Tibial artery (tissue), 4 donors: ENCODE results near the gene PPP1R10.

Experiments
- DNase-seq, 2 donors: peaks; one replicate each; pipeline ENCODE4 v3.0.0-alpha.2; 2019
- H3K27ac ChIP-seq, 2 donors: fragments of 200-600 bp; sonication (generic) in 1 of 2; 1 replicate in 1 of 2; 2 replicates in 1 of 2; pipeline ENCODE4 v1.5.1; 2018 to 2019; ENCODE audit warnings: mild to moderate bottlenecking in 1 of 2
- H3K27me3 ChIP-seq, 2 donors: fragments of 200-600 bp; sonication (generic) in 1 of 2; one replicate each; pipeline versions ENCODE4 v1.5.1 to v1.6.0; 2016 to 2019
- H3K36me3 ChIP-seq, 3 donors: fragments of 200-600 bp; sonication (generic) in 2 of 3; one replicate each; pipeline ENCODE4 v1.5.1; 2016 to 2019; ENCODE audit warnings: mild to moderate bottlenecking in 2 of 3
- H3K4me1 ChIP-seq, 4 donors: fragments of 200-600 bp; sonication (generic) in 2 of 4; 1 replicate in 3 of 4; 2 replicates in 1 of 4; pipeline ENCODE4 v1.5.1; 2016 to 2019
- H3K4me3 ChIP-seq, 2 donors: fragments of 200-600 bp; sonication (generic) in 1 of 2; 1 replicate in 1 of 2; 2 replicates in 1 of 2; pipeline ENCODE4 v1.5.1; 2018 to 2019; ENCODE audit warnings: mild to moderate bottlenecking in 2 of 2
- H3K9me3 ChIP-seq, 3 donors: fragments of 200-600 bp; sonication (generic) in 1 of 3; one replicate each; pipeline ENCODE4 v1.5.1; 2016 to 2019
- intact Hi-C: fragments of 100-400 bp; cut with DNase I; formaldehyde crosslinking; loops from one replicate; pipeline ENCODE4 v1.15.0; 2023; ENCODE audit warnings: low total_unique reads
- TF ChIP-seq, protein P1 (sequence below), 2 experiments: fragments of 200-600 bp in 1 of 2; fragments of 450-650 bp in 1 of 2; IDR thresholded peaks; one replicate each; pipeline ENCODE4 v1.5.1; 2017 to 2019; ENCODE audit warnings: antibody characterized with exemption in 2 of 2, mild to moderate bottlenecking in 1 of 2, moderate library complexity in 1 of 2

PPP1R10 gene

DNA sequence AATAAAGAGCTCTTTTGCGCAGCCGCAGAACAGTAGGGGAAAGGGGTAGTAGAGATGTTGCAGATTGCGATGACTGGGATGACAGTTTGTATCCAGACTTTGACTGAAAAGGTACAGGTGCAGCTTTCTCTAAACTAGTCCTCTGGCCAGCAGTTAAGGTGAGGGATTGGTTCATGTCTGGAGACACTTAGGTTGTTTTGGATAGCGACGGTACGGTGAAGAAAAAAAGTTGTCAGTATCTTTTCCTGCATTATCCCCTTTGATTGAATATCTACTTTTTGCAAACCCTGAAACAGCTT is 59.4 kb downstream of the PPP1R10 start:
- H3K9me3 ChIP-seq: no peaks in the 10 kb centered on the region
- H3K4me3 ChIP-seq: peak overlapping the region; percentile 85
- H3K27me3 ChIP-seq: no peaks in the 10 kb centered on the region
- TF ChIP-seq, protein P1, sequence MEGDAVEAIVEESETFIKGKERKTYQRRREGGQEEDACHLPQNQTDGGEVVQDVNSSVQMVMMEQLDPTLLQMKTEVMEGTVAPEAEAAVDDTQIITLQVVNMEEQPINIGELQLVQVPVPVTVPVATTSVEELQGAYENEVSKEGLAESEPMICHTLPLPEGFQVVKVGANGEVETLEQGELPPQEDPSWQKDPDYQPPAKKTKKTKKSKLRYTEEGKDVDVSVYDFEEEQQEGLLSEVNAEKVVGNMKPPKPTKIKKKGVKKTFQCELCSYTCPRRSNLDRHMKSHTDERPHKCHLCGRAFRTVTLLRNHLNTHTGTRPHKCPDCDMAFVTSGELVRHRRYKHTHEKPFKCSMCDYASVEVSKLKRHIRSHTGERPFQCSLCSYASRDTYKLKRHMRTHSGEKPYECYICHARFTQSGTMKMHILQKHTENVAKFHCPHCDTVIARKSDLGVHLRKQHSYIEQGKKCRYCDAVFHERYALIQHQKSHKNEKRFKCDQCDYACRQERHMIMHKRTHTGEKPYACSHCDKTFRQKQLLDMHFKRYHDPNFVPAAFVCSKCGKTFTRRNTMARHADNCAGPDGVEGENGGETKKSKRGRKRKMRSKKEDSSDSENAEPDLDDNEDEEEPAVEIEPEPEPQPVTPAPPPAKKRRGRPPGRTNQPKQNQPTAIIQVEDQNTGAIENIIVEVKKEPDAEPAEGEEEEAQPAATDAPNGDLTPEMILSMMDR (IDR thresholded peaks at IDR 0.05): no peak
- peaks cover 6 to 32% (median 23%) of the 10 kb centered on the region in 3 donors for H3K36me3 ChIP-seq
- peaks cover 0 to 28% (median 18%) of the 10 kb centered on the region in 4 donors for H3K4me1 ChIP-seq
- peak overlapping the region; percentile 98 to 100 for H3K27ac ChIP-seq
- intact Hi-C loops: loop anchor here (5.0 kb wide), 1 partner anchor 60 kb away; the partner anchor contains the start of genes MRPS18B and PPP1R10
- DNase-seq: no peak

DNA sequence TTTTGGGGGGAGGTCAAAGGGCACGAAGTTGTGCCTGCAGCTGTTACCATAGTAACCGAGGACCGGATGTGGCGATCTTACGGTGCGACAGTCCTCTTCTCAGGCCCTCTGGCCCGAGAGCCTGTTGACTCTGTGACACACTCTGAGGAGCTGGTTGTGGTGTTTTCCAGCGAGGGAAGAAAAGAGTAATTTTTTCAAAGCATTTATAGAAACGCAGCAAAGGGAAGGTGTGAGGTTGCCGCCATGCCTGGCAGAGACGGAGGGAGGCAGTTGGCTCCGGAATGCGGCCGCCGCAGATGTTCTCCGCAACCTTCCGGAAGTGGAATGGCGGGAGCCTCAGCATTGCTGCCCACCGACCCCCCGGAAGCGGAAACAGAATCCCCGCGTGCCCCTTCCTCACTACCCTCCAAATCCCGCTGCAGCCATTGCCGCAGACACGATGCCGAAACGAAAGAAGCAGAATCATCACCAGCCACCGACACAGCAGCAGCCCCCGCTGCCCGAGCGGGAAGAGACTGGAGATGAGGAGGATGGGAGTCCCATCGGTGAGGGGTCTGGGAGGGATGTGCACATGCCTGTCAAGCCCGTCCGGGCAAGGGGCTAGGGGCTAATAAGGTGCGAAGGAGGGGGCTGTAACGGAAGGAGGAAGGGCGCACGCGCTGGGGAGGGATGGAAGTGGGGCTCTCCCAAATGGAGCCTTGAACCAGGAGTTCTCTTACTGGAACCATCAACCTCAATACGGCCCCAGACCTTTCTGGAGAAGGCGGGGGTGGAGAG is 59.9 kb downstream of the PPP1R10 start, which contains the start of gene PRR3:
Gene PRR3, plus strand, starts transcription at position 390 of the 777 bp plus-strand sequence. Its CDS starts 50 bp downstream, at position 440.
- Histone ChIP-seq H3K27ac (peak within 1 kb of the TSS; percentile 98 to 100), H3K4me3 (peak within 1 kb of the TSS; percentile 85), H3K27me3 (no peaks in the 10 kb centered on the region), H3K36me3 (peaks cover 12 to 32% (median 23%) of the 10 kb centered on the region in 3 donors), H3K9me3 (no peaks in the 10 kb centered on the region), H3K4me1 (peaks cover 0 to 28% (median 18%) of the 10 kb centered on the region in 4 donors)
- intact Hi-C loops: loop anchor here (5.0 kb wide), 1 partner anchor 60 kb away; the partner anchor contains the start of genes MRPS18B and PPP1R10
- TF ChIP-seq, protein P1 (IDR thresholded peaks at IDR 0.05): no peak
- DNase-seq: peak; percentile 94 to 95

DNA sequence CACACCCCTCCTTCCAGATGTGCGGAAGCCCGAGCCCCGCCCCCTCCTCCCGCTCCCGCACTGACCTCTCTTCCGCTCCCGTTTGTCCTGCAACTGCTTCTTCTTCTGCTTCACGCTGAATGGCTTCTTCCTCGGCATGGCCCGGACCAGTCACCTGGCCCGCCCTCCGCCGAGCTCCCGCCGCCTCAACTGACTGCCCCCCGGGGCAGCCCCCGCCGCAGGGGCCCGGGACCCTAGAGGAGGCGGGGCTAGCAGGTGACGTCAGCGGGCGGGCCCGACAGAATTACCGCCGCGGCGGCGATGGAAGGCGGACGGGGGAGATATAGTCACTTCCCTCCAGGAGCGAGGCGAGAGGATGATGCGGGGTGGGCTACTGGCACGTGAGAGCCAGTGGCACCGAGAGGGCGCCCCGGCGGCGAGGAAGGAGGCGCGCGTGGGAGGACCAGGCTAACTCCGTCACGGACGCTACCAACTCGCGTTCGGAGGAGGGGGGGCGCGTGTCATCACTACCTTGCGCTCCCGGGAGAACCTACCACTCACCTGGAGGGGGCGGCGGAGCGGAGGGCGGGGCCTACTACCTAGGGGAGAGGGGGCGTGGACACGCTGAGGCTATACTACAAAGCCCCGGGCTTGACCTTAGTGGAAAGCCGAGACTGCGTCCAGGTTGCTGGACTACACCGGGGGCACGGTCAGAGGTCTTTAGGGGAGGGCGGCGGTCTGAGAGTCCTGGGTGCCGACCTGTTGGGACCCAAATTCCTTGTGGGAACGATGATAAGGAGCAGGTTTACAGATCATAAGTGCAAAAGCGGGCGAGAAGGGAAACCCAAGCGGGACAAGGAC is 60.8 kb downstream of the PPP1R10 start, which contains the start of gene GNL1:
Gene GNL1, minus strand, starts transcription at position 424 of the 840 bp plus-strand sequence. Its CDS starts 286 bp downstream, at position 138.
- H3K27ac ChIP-seq: peak within 1 kb of the TSS; percentile 98 to 100
- DNase-seq: peak; percentile 90 to 95
- peaks cover 17 to 32% (median 28%) of the 10 kb centered on the region in 3 donors for H3K36me3 ChIP-seq
- TF ChIP-seq, protein P1 (IDR thresholded peaks at IDR 0.05): no peak
- no peaks in the 10 kb centered on the region for H3K9me3 ChIP-seq
- H3K4me3 ChIP-seq: peak within 1 kb of the TSS; percentile 85
- no peaks in the 10 kb centered on the region for H3K27me3 ChIP-seq
- intact Hi-C loops: loop anchor here (5.0 kb wide), 1 partner anchor 61 kb away; the partner anchor contains the start of genes MRPS18B and PPP1R10
- peaks cover 0 to 28% (median 18%) of the 10 kb centered on the region in 4 donors for H3K4me1 ChIP-seq

DNA sequence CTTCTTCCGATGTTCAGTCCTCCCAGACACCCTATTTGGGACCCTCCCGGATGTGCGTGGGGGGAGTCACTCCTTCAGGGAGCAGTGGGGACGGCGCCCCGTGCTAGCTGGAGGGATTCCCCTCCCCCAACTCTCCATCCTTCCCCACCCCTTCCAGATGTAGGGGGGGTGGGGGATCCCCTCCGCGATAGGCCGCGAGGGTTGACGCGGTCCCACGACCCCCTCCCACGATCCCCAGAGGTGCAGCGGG is 61.3 kb downstream of the PPP1R10 start:
- Histone ChIP-seq H3K4me3 (peak overlapping the region; percentile 85), H3K27me3 (no peaks in the 10 kb centered on the region), H3K36me3 (peaks cover 22 to 35% (median 33%) of the 10 kb centered on the region in 3 donors), H3K27ac (peak overlapping the region; percentile 98 to 100), H3K4me1 (peaks cover 0 to 28% (median 18%) of the 10 kb centered on the region in 4 donors), H3K9me3 (no peaks in the 10 kb centered on the region)
- DNase-seq: peak in 1 of 2 donors; percentile 86
- intact Hi-C loops: loop anchor here (5.0 kb wide), 1 partner anchor 62 kb away; the partner anchor contains the start of genes MRPS18B and PPP1R10
- TF ChIP-seq, protein P1 (IDR thresholded peaks at IDR 0.05): no peak
